Ammon's horn (tissue), 1 donor: ENCODE data around the gene TNNT3.
A peak's percentile ranks its signal among the peaks of the same experiment; 100 is the strongest.
"Not testable (repeated sequence)": the region's sequence is repeated elsewhere in the genome, so short reads cannot be mapped to it uniquely, and the experiment has no call there.

Experiments
- DNase-seq: peaks from one replicate; pipeline ENCODE4 v3.0.0-alpha.2; 2016; ENCODE audit warnings: low spot score

Gene TNNT3

DNA sequence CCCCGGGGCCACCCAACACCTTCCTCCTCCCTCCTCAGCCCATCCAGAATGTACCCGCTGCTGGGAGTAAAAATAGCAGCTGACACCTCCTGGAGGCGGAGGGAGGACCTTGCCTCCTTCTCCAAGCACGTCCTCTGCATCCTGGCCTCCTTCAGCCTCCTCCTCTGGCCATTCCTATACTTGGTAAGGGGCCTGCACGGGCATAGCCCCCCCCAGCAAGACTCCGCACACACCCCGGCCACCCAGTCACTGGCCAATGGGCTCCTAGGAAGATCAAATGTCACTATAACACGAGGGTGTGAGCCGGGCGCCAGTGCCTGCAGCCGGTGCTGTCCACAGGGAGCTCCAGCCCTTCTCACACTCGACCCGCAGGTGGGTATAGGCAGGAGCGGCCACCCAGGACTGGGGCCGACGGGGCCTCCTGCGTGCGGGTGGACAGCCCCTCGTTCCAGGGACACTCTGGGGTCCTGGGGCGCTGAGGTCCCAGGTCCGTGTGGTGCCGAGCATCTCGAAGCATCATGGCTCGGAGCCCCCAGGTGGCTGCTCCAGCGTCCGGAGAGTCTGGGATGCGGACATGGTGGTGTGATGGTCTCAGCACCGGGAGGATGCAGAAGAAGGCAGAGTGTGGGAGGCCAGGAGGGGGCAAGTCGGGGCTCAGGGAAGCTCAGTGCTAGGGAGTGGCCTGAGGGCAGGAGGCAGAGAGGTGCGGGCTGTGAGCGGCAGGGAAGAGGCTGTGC, at the start of gene TNNT3:
Gene TNNT3 (plus strand): TSS at position 313 of the 737 bp plus-strand sequence. CDS start 3,172 bp downstream, outside the sequence.
- no peak for DNase-seq

GRCh38 chr11:1870326-1870696, 49.2 kb upstream of the TNNT3 start:
- DNase-seq, result no peak

GRCh38 chr11:1870721-1871466, 48.6 kb upstream of the TNNT3 start:
- DNase-seq, result peak; percentile 47

GRCh38 chr11:1871531-1871930, 48.0 kb upstream of the TNNT3 start:
- no peak for DNase-seq

- DNase-seq, result no peak
These were observed 47.1 kb upstream of the TNNT3 start for GRCh38 chr11:1872267-1872985.

- DNase-seq, result no peak
These were observed 46.3 kb upstream of the TNNT3 start for GRCh38 chr11:1873048-1873812.

- not testable (repeated sequence) for DNase-seq
These were observed 45.7 kb upstream of the TNNT3 start for GRCh38 chr11:1873813-1874150.

DNA sequence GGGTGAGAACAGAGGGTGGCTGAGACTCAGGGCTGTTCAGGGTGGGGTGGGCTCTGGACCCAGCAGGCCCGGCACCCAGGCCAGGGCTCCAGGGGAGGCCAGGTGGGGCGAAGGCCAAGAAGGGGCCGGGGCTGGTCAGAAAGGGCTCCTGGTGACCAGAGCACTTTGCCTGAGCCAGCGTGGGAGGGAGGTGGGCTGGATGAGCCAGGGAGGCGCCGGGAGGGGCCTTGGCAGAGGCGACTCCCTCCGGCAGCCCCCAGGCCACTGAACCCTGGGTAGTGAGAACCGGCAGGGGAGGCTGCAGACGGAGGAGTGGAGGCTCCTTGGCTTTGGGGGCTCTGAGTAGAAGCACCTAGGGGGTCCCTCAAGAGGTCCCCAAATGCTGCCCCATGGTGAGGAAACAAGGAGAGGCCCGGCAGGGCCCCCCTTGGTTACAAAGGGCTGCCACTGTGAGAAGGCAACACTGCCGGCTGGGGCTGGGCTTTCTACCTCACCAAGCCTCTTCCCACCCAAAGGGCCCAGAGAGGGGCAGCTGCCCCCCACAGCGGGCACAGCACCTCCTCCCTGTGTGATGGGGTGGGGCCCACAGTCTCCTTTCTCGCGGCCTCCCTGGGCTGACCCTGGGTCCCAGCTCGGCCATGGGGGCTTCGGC, 44.9 kb upstream of the TNNT3 start:
- DNase-seq, result not testable (repeated sequence)

- no peak for DNase-seq
These were observed 44.2 kb upstream of the TNNT3 start for GRCh38 chr11:1875093-1875850.

- not testable (repeated sequence) for DNase-seq
These were observed 43.6 kb upstream of the TNNT3 start for GRCh38 chr11:1875851-1876301.

DNA sequence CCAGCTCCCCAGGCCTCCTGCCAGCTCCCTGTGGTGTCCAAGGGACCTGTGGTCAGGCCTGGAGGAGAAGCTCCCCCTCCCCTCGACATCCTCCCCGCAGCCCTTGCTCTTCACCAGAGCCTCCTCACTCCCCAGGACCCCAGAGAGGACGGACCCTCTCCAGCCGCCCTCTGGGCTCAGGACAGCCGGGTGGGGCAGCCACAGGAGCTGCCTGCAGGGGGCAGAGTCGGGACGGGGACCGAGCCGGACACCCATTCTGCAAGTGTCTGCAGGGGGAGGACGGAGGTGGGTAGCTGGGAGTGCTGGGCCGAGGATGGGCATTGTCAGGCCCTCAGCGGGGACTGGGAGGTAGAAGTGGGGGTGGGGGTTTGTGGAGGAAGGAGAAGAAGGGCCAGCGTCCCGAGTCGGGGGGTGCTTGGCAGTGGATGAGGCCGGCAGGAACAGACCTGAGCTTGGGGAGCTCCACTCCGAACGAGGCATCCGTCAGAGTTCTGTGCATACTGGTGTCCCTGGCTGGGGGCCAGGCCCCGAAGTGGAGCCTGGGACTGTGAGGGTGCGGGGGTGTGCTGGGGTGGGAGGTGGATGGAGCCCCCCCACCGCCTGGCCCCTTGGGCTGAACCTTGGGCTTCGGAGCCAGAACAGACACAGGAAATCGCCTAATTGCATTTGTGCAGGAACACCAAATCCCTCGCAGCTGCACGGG, 43.0 kb upstream of the TNNT3 start:
- DNase-seq, result no peak

DNA sequence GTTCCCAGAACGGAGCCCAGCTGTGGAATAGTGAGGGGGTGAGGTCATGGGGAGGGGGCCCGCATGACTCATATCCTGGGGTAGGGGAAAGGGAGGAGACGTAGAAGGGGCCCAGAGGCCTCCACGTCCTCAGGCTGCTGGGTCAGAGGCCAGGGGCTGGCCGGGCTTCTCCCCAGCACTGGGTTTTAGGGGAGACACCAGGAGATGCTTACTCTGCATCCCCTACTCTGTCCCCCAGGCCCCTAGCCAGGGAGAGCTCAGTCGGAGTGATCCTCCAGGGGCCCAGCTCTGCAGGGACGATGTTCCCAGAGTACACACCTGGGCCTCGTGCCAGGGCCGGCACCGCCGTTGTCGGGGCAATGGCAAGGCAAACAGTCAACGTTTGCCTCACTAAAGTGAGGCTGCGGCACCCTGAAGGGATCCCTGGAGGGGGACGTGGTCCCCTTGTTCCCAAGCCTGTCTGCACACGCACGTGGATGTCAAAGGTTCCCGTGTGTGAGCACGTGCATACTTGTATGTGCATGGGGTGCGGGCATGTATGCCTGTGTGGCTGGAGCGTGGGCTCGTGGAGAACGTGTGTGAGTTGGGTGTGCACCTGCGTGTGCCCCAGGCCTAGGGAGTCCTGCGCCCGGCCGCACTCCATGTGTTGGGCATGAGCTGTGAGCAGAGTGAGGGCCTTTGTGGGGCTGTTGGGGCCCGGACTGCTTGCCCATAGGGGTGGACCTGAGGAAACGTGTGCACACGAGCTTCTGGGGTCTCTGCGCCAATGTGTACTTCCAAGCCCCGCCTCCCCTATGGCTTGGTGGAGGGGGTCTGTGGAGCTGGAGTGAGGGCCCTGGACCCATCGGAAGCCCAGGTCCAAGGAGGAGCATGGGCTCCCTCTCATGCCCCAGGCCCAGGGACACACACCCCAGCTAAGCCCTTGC, 42.0 kb upstream of the TNNT3 start:
- no peak for DNase-seq

DNA sequence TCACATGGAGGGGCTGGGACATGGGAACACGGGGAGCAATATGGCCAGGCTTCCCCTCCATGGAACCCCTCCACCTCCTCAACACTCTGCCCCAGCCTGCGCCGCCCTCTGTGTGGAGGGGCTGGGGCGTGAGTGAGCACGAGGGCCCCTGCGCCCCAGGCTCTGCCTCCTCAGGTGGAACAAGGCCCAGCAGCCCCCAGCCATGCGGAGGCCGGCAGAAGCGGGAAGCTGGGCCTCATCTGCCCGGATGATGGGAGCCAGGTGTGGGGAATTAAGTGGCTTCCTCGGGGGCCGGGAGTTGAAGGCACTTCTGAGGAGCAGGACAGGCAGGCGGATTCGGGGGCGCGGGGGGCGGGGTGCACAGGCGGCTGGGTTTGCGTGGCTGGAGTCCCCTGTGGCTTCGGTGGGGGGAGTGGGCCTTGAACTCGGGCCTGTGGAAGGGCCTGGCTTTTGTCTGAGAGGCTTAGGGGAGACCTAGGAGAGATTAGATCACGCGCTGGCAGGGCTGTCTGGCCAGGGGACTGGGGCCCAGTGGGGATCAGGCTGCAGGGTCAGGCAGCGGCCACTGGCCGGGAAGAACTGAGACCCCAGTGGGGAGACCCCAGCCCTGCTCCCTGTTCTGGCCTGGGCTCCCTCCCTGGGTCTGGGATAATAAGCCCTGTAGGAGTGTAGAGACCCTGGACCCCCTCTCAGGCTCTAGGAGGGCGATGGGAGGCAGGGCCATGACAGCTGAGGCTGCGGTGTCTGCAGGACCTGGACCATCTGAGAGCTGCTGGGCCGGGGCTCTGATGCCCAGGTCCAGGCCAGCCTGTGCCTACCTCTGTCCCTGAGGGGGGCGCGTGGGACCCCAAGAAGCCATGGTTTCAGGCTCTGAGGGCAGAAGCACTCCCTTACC, 41.1 kb upstream of the TNNT3 start:
- no peak for DNase-seq

DNA sequence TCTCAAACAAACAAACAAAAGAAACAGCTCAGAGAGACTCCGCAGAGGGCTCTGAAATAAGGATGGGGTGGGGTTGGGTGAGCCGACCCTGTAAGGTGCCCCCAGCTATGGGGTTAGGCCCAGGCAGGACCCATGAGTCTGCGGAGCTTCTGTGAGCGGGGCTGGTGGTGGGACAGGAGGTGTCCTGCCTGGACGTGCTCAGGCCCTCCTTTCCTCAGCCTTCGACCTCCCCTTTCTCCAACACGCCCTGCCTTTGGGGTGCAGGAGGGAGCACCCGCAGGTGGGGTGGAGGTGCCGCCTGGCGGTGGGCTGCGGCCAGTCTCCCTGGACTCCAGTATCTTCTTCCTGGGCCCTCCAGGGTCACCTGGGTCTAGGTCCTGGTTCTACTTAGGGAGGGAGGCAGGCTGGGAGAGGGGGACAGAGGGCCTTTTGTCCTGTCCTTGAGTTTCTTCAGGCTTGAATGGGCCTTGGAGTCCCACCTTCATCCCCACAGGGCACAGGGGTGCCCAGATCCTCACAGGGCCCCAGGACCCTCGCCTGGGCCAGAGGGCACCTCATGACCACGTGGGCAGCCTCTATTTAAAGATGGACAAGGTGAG, 40.1 kb upstream of the TNNT3 start:
- no peak for DNase-seq

GRCh38 chr11:1879941-1880720, 39.4 kb upstream of the TNNT3 start:
- DNase-seq, result no peak

DNA sequence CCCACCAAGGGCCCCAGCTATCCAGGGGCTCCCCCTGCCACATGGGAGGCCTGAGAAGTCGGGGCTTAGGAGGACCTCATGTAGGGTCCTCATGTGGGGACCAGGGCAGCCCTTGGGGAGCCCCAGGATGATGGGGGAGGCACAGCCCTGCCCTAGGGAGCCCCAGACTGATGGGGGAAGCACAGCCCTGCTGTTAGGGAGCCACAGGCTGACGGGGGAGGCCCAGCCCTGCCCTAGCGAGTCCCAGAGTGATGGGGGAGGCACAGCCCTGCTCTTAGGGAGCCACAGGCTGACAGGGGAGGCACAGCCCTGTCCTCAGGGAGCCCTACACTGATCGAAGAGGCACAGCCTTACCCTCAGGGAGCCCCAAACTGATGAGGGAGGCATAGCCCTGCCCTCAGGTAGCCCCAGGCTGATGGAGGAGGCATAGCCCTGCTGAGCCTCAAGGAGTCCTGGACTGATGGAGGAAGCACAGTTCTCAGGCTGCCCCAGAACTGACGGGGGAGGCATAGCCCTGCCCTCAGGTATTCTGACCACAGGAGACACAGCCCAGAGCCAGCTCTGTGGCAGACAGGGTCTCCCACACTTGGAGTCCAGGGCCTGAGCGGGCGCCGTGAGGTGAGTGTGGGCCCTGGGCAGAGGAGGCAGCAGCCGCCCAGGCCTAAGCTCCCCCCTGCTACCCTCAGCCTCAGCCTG, 38.6 kb upstream of the TNNT3 start:
- no peak for DNase-seq
